OCI-LY1 (cell line): Measurements from ENCODE around the gene HOXC11.
A peak's percentile ranks its signal among the peaks of the same experiment; 100 is the strongest.

ENCODE experiments used
- CTCF ChIP-seq: fragments of 200-600 bp; sonication (generic), shearing (Covaris generic); IDR thresholded peaks from 2 replicates; pipeline ENCODE4 v1.5.1; 2017; ENCODE audit warnings: mild to moderate bottlenecking, antibody characterized with exemption, low read length, moderate library complexity, mixed read lengths
- EZH2 ChIP-seq: fragments of 200-600 bp; sonication (generic), shearing (Covaris generic); IDR thresholded peaks from 2 replicates; pipeline ENCODE4 v1.8.0; 2017; ENCODE audit warnings: borderline replicate concordance, mixed run types, mild to moderate bottlenecking, antibody characterized with exemption, low read length, moderate library complexity, mixed read lengths

GRCh38 chr12:54012631-54013409 is 39.9 kb downstream of the HOXC11 start:
- TF ChIP-seq CTCF (0 out of 2 replicates have a peak, but pooled peaks have one; percentile 27), EZH2 (no peak)
